Duodenal mucosa (tissue), 2 donors: ENCODE measurements around the gene REL.

Experiments used
- H3K27ac ChIP-seq: one replicate; pipeline ENCODE4 v1.7.0; 2013; ENCODE audit warnings: low read depth, low read length
- H3K27me3 ChIP-seq, 2 donors: one replicate each; pipeline ENCODE4 v1.7.0; 2013; ENCODE audit warnings: low read length in 2 of 2, control low read depth in 1 of 2; ENCODE audit not compliant: insufficient read depth in 2 of 2, control insufficient read depth in 1 of 2
- H3K36me3 ChIP-seq, 2 donors: one replicate each; pipeline ENCODE4 v1.7.0; 2013; ENCODE audit warnings: low read length in 2 of 2, control low read depth in 1 of 2; ENCODE audit not compliant: insufficient read depth in 2 of 2, control insufficient read depth in 1 of 2
- H3K4me1 ChIP-seq, 2 donors: one replicate each; pipeline ENCODE4 v1.7.0; 2013; ENCODE audit warnings: low read length in 2 of 2, control low read depth in 1 of 2; ENCODE audit not compliant: insufficient read depth in 2 of 2, control insufficient read depth in 1 of 2
- H3K4me3 ChIP-seq, 2 donors: one replicate each; pipeline ENCODE4 v1.7.0; 2013; ENCODE audit warnings: low read length in 2 of 2, low read depth in 1 of 2
- H3K9ac ChIP-seq, 2 donors: one replicate each; pipeline ENCODE4 v1.7.0; 2013; ENCODE audit warnings: low read length in 2 of 2, low read depth in 1 of 2
- H3K9me3 ChIP-seq, 2 donors: one replicate each; pipeline ENCODE4 v1.7.0; 2013; ENCODE audit warnings: low read length in 2 of 2, control low read depth in 1 of 2; ENCODE audit not compliant: control insufficient read depth in 1 of 2

REL gene

DNA sequence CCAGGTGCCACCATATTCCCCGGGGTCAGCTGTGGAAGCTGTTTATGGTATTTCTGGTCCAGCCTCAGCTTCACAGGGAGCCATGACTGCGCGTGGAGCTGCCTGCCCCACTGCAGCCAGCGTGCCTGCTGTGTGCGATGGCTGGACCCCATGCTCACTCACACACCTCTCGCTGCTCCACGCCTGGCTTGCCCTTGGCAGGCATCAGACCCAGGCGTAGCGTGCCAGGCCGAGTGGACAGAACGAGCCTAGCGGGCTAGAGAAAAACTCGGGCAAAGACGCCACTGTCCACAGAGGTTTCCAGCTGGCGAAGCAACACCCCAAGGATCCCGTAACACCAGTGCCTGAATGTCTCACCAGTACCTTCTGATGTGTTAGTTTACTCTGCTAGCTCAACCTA is 93.3 kb downstream of the REL start:
- no peak overlapping the region for H3K9ac ChIP-seq
- H3K4me1 ChIP-seq, result no peaks in the 10 kb centered on the region
- no peak overlapping the region for H3K27ac ChIP-seq
- no peaks in the 10 kb centered on the region for H3K27me3 ChIP-seq
- no peaks in the 10 kb centered on the region for H3K9me3 ChIP-seq
- H3K36me3 ChIP-seq, result no peaks in the 10 kb centered on the region
- no peak overlapping the region for H3K4me3 ChIP-seq
